K562 (cell line): ENCODE measurements around the gene POLD2. TPM values are rescaled to one million over a fixed set of nuclear protein-coding genes. Genes with fewer than 3 reads are reported as not detected.

Experiments used
- ATAC-seq: fragments of 200-7000 bp; cut with Tn5 transposase; 3 replicates; pipeline ENCODE4 v1.9.1; 2020; ENCODE audit warnings: moderate library complexity
- BruUV-seq: library from RNA; stranded (reverse); fragments of 400-500 nt; replicated peaks from 2 replicates; lab custom pipeline; 2021; lab: Mats Ljungman, UMichigan
- CTCF ChIA-PET: fragments of 300-600 bp; formaldehyde crosslinking; extraction: SDS; loops from one replicate; lab custom pipeline; 2021; ENCODE audit warnings: low intra/inter-chr PET ratio; lab: Yijun Ruan, JAX
- POLR2A ChIA-PET: fragments of 300-600, 350-650 bp; sonication (Branson Sonifier 250); formaldehyde crosslinking; extraction: SDS; loops from one replicate; lab custom pipeline; 2021; ENCODE audit warnings: antibody characterized with exemption, inconsistent platforms; lab: Yijun Ruan, JAX
- DNase-seq, 4 experiments: peaks; one replicate each; pipeline versions ENCODE4 v3.0.0 to v3.0.0-alpha.2; 2011 to 2018; ENCODE audit warnings: low spot score in 3 of 4, mixed read lengths in 3 of 4; ENCODE audit errors: extremely low read depth in 1 of 4
- FAIRE-seq: peaks from 2 replicates; lab custom pipeline; 2011; peaks lifted over from hg19 to GRCh38; lab: Jason Lieb, UNC
- H2AFZ ChIP-seq: 2 replicates; pipeline ENCODE4 v1.6.0; 2011; ENCODE audit warnings: low read depth, low read length, control low read depth, inconsistent platforms
- H3K27ac ChIP-seq: fragments of 200-600 bp; 3 replicates; pipeline ENCODE4 v1.8.0; 2011; ENCODE audit warnings: low read depth, mild to moderate bottlenecking, control low read depth, inconsistent platforms, low read length, moderate library complexity, mixed read lengths; ENCODE audit errors: extremely low read depth
- H3K27me3 ChIP-seq, 2 experiments: fragments of 300-600 bp in 1 of 2; 2 replicates in 1 of 2; 3 replicates in 1 of 2; pipeline versions ENCODE4 v1.6.0 to v1.8.0; 2011; ENCODE audit warnings: inconsistent platforms in 2 of 2, low read length in 2 of 2, mild to moderate bottlenecking in 1 of 2, mixed read lengths in 1 of 2, moderate library complexity in 1 of 2; ENCODE audit not compliant: control insufficient read depth in 2 of 2, insufficient read depth in 2 of 2
- H3K36me3 ChIP-seq: fragments of 300-600 bp; 3 replicates; pipeline ENCODE4 v1.8.0; 2011; ENCODE audit warnings: mild to moderate bottlenecking, low read length, inconsistent platforms; ENCODE audit not compliant: control insufficient read depth, insufficient read depth
- H3K4me1 ChIP-seq, 2 experiments: fragments of 200-600 bp in 1 of 2; replicated peaks in 1 of 2; 2 replicates in 1 of 2; 3 replicates in 1 of 2; pipeline versions ENCODE4 v1.5.1 to v1.8.0; 2011; ENCODE audit warnings: inconsistent platforms in 2 of 2, low read length in 2 of 2, mild to moderate bottlenecking in 1 of 2, mixed read lengths in 1 of 2, moderate library complexity in 1 of 2; ENCODE audit not compliant: control insufficient read depth in 2 of 2, insufficient read depth in 2 of 2
- H3K4me2 ChIP-seq: 2 replicates; pipeline ENCODE4 v1.6.1; 2011; ENCODE audit warnings: low read length, control low read depth, inconsistent platforms, mixed read lengths; ENCODE audit not compliant: insufficient read depth
- H3K4me3 ChIP-seq: fragments of 200-600 bp; sonication (generic), shearing (Covaris generic); 2 replicates; pipeline ENCODE4 v1.5.1; 2016; ENCODE audit warnings: control low read depth, inconsistent platforms
- H3K79me2 ChIP-seq: fragments of 200-600 bp; 3 replicates; pipeline ENCODE4 v1.8.0; 2011; ENCODE audit warnings: low read length, inconsistent platforms; ENCODE audit not compliant: control insufficient read depth, insufficient read depth
- H3K9ac ChIP-seq, 2 experiments: 2 replicates each; pipeline versions ENCODE4 v1.6.0 to v1.6.1; 2011; ENCODE audit warnings: low read depth in 2 of 2, low read length in 2 of 2, control low read depth in 1 of 2, inconsistent platforms in 1 of 2, mild to moderate bottlenecking in 1 of 2, mixed read lengths in 1 of 2; ENCODE audit not compliant: insufficient read depth in 1 of 2
- H3K9me1 ChIP-seq: one replicate; pipeline ENCODE4 v1.6.0; 2011; ENCODE audit warnings: inconsistent platforms, mild to moderate bottlenecking, low read length, moderate library complexity; ENCODE audit not compliant: control insufficient read depth, insufficient read depth
- H3K9me3 ChIP-seq: replicated peaks from 2 replicates; pipeline ENCODE4 v1.5.1; 2011; ENCODE audit warnings: low read depth, low read length, inconsistent platforms; ENCODE audit not compliant: control insufficient read depth, insufficient read depth
- H4K20me1 ChIP-seq: replicated peaks from 2 replicates; pipeline ENCODE4 v1.6.1; 2011; ENCODE audit warnings: low read length, inconsistent platforms, mixed read lengths; ENCODE audit not compliant: control insufficient read depth, insufficient read depth
- ARID3A ChIP-seq: IDR thresholded peaks from 2 replicates; pipeline ENCODE4 v1.6.1; 2012; ENCODE audit warnings: low read depth, low read length, improper control_type of control experiment, borderline replicate concordance
- CHD2 ChIP-seq: IDR thresholded peaks from 2 replicates; pipeline ENCODE4 v1.6.1; 2011; ENCODE audit warnings: low read depth, low read length
- KLF13 ChIP-seq: fragments of 450-650 bp; IDR thresholded peaks from 2 replicates; pipeline ENCODE4 v1.6.1; 2016; ENCODE audit warnings: missing genetic modification characterization, low read depth, mild to moderate bottlenecking, missing compliant biosample characterization, moderate library complexity, borderline replicate concordance
- L3MBTL2 ChIP-seq: fragments of 450-650 bp; IDR thresholded peaks from 2 replicates; pipeline ENCODE4 v1.6.1; 2016; ENCODE audit warnings: mild to moderate bottlenecking, moderate library complexity
- SP1 ChIP-seq: sonication (generic); formaldehyde crosslinking; IDR thresholded peaks from 2 replicates; pipeline ENCODE4 v1.8.1; 2022; ENCODE audit warnings: mild to moderate bottlenecking, missing genetic modification reagents
- ZFP1 ChIP-seq: fragments of 450-650 bp; formaldehyde crosslinking; IDR thresholded peaks from 2 replicates; pipeline ENCODE4 v1.4.0; 2020; ENCODE audit warnings: mild to moderate bottlenecking, mixed read lengths
- WGBS: fragments of 100-300 bp; shearing (Covaris generic); methylation state at CpG from one replicate; pipeline ENCODE4 v1.1.6; 2016; ENCODE audit warnings: low coverage, mixed read lengths; ENCODE audit not compliant: insufficient coverage; ENCODE audit errors: missing lambda C conversion rate; 5-methylcytosine and 5-hydroxymethylcytosine counted together
- in situ Hi-C: fragments of 300-500 bp; cut with MboI; formaldehyde crosslinking; loops from 4 replicates; pipeline ENCODE4 v1.15.0; 2018; ENCODE audit warnings: inconsistent platforms, mixed read lengths
- intact Hi-C: fragments of 100-400 bp; cut with micrococcal nuclease; formaldehyde crosslinking; loops from 2 replicates; pipeline ENCODE4 v1.14.2; 2022
- polyA plus RNA-seq, 8 experiments: library from polyadenylated mRNA; depleted of rRNA in 4 of 8; stranded (reverse) in 5 of 8; unstranded in 3 of 8; fragments of >200 nt; fragmentation: Nextera tagmentation in 2 of 8; fragmentation: Illumina TruSeq in 1 of 8; extraction: Ambion mirVana in 2 of 8; extraction: Trizol in 1 of 8; gene quantifications; 2 replicates each; pipeline versions ENCODE4 v1.2.1 to v1.2.3, GENCODE V29; 2011 to 2014; ENCODE audit warnings: inconsistent platforms in 1 of 8, missing spikeins in 1 of 8
- total RNA-seq, 7 experiments: library from RNA; depleted of rRNA in 6 of 7; stranded (reverse); fragments of >200 nt in 6 of 7; fragmentation: Illumina TruSeq in 2 of 7; extraction: Trizol in 2 of 7; gene quantifications; 2 replicates each; pipeline versions ENCODE4 v1.2.1 to v1.2.3, GENCODE V29; 2011 to 2021; ENCODE audit warnings: low replicate concordance in 1 of 7

The POLD2 gene
- total and polyA plus RNA-seq, 9 of the 15 experiments (the other 6 are each of a cell fraction or from before 2014, with no cell fraction given), result 29.7 to 259 (median 225) TPM

GRCh38 chr7:44150966-44151941 is 27.9 kb upstream of the POLD2 start:
- in situ Hi-C loops, result no loop called here
- Histone ChIP-seq H3K36me3 (no peaks in the 10 kb centered on the region), H3K79me2 (no peaks in the 10 kb centered on the region), H3K9ac (no peak overlapping the region), H3K4me3 (no peak overlapping the region), H3K27me3 (no peaks in the 10 kb centered on the region), H2AFZ (no peak overlapping the region), H3K4me1 (peaks cover 19 to 54% of the 10 kb centered on the region in 2 experiments), H3K27ac (no peak overlapping the region), H4K20me1 (no peaks in the 10 kb centered on the region), H3K9me3 (no peaks in the 10 kb centered on the region), H3K4me2 (no peak overlapping the region), H3K9me1 (no peaks in the 10 kb centered on the region)
- ATAC-seq (no peak), FAIRE-seq (no peak), DNase-seq (no peak)
- CTCF ChIA-PET, result no interaction called here
- BruUV-seq, result no TSS peak
- POLR2A ChIA-PET, result interaction anchor here (0.6 to 1.6 kb wide), 3 partner anchors 12 to 247 kb away, joined by 3 to 5 read pairs (median 5); no protein-coding TSS in a partner anchor
- intact Hi-C loops, result no loop called here
- 68% methylated on average over 16 of the region's 16 CpGs for WGBS
- TF ChIP-seq KLF13 (tag), result no peak
- no peak for TF ChIP-seq ARID3A
- TF ChIP-seq SP1, result no peak
- no peak for TF ChIP-seq CHD2
- no peak for TF ChIP-seq ZFP1 (CRISPR knock-in tag)
- TF ChIP-seq L3MBTL2, result no peak
